ENCODE measurements around the gene BLOC1S2. TPM values are rescaled to one million over a fixed set of nuclear protein-coding genes. Genes with fewer than 3 reads are reported as not detected.
A peak's percentile ranks its signal among the peaks of the same experiment; 100 is the strongest.

Gene BLOC1S2
- total and polyA plus RNA-seq, 2 experiments from 2014 or later: 69.0 to 72.8 TPM

DNA sequence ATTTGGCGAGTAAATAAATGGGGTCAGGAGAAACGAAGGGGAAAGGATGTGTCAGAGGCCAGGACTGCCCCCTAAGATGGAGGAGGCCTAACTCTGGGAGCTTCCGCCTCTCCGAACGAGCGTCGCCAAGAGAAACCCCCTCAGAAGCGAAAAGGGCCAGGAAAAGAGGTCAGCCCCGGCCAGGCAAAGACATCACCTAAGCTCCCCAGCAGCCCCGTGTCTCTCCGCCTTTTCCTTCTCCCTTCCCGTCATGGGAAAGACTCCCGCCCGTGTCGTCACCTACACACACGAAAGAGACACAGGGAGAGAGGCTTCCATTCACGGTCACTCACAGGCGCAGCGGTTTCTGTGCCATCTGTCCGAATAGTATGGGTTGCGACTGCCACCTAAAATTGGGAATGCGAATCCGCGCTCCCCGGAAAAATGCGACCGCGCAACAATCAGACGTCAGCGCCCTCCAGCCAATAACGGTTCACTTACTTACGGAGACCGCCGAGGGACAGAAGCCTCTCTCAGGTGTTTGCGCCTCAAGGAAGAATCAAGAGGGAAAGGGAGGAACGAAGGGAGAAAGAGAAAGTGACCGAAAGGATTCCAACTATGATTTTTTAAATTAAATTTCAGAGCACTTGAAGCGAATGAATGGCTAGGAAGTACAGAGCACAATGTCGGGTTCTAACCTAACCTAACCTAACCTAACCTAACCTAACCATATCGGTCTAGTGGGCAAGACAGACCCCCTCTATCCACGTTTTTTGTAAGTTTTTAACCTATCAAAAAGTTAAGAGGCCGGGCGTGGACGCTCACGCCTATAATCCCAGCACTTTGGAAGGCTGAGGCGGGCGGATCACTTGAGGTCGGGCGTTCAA, 19.0 kb downstream of the BLOC1S2 start, which contains the start of gene CWF19L1 (continued):
- TF ChIP-seq, protein P1, sequence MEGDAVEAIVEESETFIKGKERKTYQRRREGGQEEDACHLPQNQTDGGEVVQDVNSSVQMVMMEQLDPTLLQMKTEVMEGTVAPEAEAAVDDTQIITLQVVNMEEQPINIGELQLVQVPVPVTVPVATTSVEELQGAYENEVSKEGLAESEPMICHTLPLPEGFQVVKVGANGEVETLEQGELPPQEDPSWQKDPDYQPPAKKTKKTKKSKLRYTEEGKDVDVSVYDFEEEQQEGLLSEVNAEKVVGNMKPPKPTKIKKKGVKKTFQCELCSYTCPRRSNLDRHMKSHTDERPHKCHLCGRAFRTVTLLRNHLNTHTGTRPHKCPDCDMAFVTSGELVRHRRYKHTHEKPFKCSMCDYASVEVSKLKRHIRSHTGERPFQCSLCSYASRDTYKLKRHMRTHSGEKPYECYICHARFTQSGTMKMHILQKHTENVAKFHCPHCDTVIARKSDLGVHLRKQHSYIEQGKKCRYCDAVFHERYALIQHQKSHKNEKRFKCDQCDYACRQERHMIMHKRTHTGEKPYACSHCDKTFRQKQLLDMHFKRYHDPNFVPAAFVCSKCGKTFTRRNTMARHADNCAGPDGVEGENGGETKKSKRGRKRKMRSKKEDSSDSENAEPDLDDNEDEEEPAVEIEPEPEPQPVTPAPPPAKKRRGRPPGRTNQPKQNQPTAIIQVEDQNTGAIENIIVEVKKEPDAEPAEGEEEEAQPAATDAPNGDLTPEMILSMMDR (conservative IDR thresholded peaks at IDR 0.05; ENCODE audit: low read depth in 2 of 2): no peak
- TF ChIP-seq, protein P2, sequence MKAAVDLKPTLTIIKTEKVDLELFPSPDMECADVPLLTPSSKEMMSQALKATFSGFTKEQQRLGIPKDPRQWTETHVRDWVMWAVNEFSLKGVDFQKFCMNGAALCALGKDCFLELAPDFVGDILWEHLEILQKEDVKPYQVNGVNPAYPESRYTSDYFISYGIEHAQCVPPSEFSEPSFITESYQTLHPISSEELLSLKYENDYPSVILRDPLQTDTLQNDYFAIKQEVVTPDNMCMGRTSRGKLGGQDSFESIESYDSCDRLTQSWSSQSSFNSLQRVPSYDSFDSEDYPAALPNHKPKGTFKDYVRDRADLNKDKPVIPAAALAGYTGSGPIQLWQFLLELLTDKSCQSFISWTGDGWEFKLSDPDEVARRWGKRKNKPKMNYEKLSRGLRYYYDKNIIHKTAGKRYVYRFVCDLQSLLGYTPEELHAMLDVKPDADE (IDR thresholded peaks at IDR 0.05): peak; percentile 65; the same call in 1 of the 2 replicates
- TF ChIP-seq STAT1 (IDR thresholded peaks at IDR 0.05; ENCODE audit: unreplicated experiment): no peak

DNA sequence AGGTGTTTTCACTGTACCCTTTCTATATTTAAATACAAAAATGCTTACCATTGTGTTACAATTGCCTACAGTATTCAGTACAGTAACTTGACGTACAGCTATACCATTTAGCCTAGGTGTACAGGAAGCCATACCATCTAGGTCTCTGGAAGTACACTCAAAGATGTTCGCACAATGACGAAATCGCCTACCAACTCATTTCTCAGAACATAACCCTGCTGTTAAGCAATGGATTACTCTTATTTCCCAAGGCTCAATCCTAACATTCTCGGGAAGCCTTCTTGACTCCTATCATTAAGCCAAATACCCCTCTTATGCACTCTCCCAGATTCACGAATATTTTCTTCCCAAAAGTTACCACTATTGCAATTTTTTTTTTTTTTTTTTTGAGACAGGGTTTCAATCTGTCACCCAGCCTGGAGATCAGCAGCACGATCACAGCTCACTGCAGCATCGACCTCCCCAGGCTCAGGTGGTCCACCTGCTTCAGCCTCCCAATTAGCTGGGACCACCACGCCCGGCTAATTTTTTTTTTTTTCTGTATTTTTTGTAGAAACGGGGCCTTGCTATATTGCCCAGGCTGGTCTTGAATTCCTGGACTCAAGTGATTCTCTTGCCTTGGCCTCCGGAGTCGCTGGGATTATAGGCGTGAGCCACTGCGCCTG, 20.5 kb downstream of the BLOC1S2 start:
- no peaks in the 10 kb centered on the region for H3K36me3 ChIP-seq (ENCODE audit: insufficient read depth)
- peak overlapping the region; percentile 56; the same call in 2 of the 3 replicates for H3K4me3 Mint-ChIP-seq
- H3K4me1 ChIP-seq (ENCODE audit: insufficient read depth): peaks cover 5% of the 10 kb centered on the region; the same call in 1 of the 2 replicates
- H3K36me3 Mint-ChIP-seq (ENCODE audit: low read depth): peaks cover 2% of the 10 kb centered on the region; the same call in 1 of the 3 replicates
- no peaks in the 10 kb centered on the region for H3K9me3 Mint-ChIP-seq
- H4K20me1 ChIP-seq (replicated peaks; ENCODE audit: insufficient read depth): no peaks in the 10 kb centered on the region
- H2AFZ ChIP-seq: no peak overlapping the region
- H3K9me2 ChIP-seq (ENCODE audit: insufficient read depth): no peaks in the 10 kb centered on the region
- no peaks in the 10 kb centered on the region for H3F3A ChIP-seq (replicated peaks; ENCODE audit: low read depth)
- H3K4me1 Mint-ChIP-seq: peaks cover 5% of the 10 kb centered on the region; the same call in 2 of the 3 replicates
- no peak overlapping the region for H3K27ac Mint-ChIP-seq
- ATAC-seq (no peak), DNase-seq (ENCODE audit: low spot score) (no peak)
- peaks cover 53% of the 10 kb centered on the region for H3K79me2 ChIP-seq (replicated peaks; ENCODE audit: insufficient read depth)
- H3K27ac ChIP-seq (ENCODE audit: low read depth): no peak overlapping the region
- peak overlapping the region; percentile 62; the same call in 1 of the 2 replicates for H3K4me3 ChIP-seq
- H3K27me3 ChIP-seq (ENCODE audit: insufficient read depth): no peaks in the 10 kb centered on the region
- peaks cover 7% of the 10 kb centered on the region for H3K27me3 Mint-ChIP-seq (ENCODE audit: insufficient read depth, low read depth, poor library complexity)
- H3K4me2 ChIP-seq: peak overlapping the region; percentile 92; the same call in 1 of the 2 replicates
- TF ChIP-seq, protein P1 (conservative IDR thresholded peaks at IDR 0.05; ENCODE audit: low read depth in 2 of 2): no peak
- no peak for TF ChIP-seq NANOG (IDR thresholded peaks at IDR 0.05; ENCODE audit: borderline replicate concordance)
- TF ChIP-seq EZH2phosphoT487 (IDR thresholded peaks at IDR 0.05; ENCODE audit: unreplicated experiment): no peak
- TF ChIP-seq, protein P2 (IDR thresholded peaks at IDR 0.05): no peak
- TF ChIP-seq EZH2 (IDR thresholded peaks at IDR 0.05; ENCODE audit: low read depth, unreplicated experiment): no peak
- TF ChIP-seq STAT1 (IDR thresholded peaks at IDR 0.05; ENCODE audit: unreplicated experiment): no peak
- TF ChIP-seq ZNF331 (CRISPR knock-in tag; IDR thresholded peaks at IDR 0.05; ENCODE audit: low read depth): no peak
- no peak for TF ChIP-seq JUNB (IDR thresholded peaks at IDR 0.05; ENCODE audit: unreplicated experiment)
- no peak for TF ChIP-seq ZNF114 (CRISPR knock-in tag; IDR thresholded peaks at IDR 0.05)
- TF ChIP-seq POLR2AphosphoS5 (IDR thresholded peaks at IDR 0.05; ENCODE audit: low read depth): no peak

Data from GM23338 (cell line).